AG09319 (cell line): ENCODE data around the gene KYAT1.

Experiments used
- DNase-seq: peaks from one replicate; pipeline ENCODE4 v3.0.0-alpha.2; 2010; ENCODE audit warnings: low read depth; ENCODE audit errors: extremely low read depth
- CTCF ChIP-seq: IDR thresholded peaks from 2 replicates; pipeline ENCODE4 v1.5.1; 2011; ENCODE audit warnings: low read depth, mild to moderate bottlenecking, inconsistent platforms, low read length, moderate library complexity

KYAT1 gene

DNA sequence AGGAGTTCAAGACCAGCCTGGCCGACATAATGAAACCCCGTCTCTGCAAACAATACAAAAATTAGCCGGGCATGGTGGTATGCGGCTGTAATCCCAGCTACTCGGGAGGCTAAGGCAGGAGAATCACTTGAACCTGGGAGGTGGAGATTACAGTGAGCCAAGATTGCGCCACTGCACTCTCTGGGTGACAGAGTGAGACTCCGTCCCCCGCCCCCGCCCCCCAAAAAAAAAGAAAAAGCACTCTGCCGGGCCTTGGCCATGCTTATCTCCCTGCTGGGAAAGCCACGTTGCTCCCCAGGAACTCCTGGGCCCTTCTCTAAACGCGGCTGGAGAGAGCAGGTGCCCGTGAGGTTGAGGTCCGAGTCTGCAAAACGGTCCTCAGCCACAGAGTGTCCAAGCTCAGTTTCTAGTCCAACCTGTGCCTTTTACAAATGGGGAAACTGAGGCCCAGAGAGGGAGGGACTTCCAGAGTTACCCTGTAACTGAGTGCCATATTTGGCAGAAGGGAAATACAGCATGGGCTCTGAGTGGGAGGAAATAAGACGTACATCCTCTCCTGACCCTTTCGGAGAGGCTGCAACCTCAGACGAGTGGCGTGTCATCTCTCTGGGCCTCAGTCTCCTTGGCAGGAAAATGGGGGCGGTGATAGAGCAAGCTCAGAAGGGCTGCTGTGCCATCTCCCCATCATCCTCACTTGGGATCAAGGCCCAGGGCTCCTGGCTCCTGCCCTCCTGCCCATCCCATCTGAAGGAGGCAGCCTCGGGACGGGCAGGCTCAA is 32.4 kb upstream of the KYAT1 start:
- no peak for TF ChIP-seq CTCF
- no peak for DNase-seq

DNA sequence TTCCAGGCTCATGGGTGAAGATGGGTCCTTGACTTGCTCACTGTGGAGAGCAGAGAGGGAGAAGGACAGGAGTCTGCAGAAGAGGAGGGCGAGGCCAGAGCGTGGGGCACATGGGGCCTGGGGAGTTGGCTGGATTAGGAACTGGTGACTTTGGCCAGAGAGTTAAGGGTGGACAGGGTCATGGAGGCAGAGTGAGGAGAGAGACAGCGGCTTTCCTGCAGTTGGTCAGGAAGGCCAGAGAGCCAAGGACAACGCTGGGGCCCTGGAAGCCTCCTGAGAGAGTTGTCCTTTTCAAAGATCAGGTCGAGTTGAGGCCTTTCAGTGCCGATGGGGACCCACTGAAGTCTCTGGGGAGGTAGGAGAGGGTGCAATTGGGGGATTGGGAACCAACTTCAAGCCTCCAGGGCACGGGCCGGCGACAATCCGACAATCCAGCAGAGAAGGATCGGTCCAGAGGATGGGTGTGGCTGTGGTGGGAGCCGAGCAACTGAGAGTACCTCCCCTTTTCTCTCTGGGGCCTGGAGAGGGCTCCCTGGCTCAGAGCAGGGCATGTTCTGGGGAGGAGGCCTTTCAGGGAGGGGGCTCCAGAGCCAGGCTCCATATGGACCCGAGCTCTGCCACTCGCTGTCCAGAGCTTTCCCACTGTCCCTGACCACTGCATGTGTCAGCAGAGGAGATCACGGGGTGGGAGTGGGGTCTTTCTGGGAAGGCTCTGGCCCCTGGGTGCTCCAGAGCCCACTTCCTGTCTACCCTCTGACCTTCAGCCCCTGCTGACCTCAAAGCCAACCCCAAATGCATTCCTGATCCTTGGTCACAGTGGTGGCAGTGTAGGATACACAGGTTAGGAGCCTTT is 31.5 kb upstream of the KYAT1 start:
- TF ChIP-seq CTCF: no peak
- DNase-seq: no peak

GRCh38 chr9:128912270-128912853 is 30.6 kb upstream of the KYAT1 start:
- peak; percentile 48 for DNase-seq
- TF ChIP-seq CTCF: no peak

GRCh38 chr9:128911529-128912035 is 29.8 kb upstream of the KYAT1 start:
- TF ChIP-seq CTCF: no peak
- no peak for DNase-seq

DNA sequence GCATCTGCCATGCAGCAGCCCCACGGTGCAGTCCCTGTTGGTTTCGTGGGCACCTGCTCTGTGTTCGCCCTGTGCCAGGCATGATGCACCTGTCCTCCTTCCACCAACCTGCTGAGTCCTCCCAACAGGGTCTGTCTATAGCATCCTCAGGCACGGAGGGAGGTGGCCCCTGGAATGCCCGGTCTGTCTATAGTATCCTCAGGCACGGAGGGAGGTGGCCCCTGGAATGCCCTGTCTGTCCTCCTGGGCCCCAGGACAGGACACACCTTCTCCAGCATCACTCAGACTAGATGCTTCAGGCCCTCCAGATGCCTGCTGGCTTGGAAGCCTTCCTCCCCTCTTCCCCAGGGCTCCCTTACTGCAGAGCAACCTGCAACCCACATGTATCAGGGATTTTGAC is 29.2 kb upstream of the KYAT1 start:
- TF ChIP-seq CTCF: no peak
- DNase-seq: no peak

DNA sequence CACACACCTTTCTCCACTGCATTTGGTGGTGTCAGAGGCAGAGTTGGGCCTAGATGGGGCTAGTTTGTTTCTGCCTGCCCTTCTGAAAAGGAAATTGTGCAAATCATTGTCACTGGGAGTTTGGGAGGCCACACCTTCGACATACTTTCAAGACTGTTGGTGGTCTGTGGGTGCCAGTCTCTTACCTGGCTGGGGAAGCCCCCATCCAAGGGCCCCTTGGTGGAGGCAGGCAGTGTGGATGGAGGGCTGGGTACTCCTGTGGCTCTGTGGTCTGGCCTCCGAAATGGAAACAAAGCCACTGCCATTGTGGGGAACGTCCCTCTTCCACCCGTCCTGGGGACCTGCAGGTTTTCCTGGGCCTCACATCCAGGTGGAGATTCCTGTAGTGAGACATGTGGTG is 28.1 kb upstream of the KYAT1 start:
- TF ChIP-seq CTCF: no peak
- DNase-seq: no peak
